Measurements from ENCODE around the gene RIMBP3C. TPM values are rescaled to one million over a fixed set of nuclear protein-coding genes. Genes with fewer than 3 reads are reported as not detected.
"Not testable (repeated sequence)": the region's sequence is repeated elsewhere in the genome, so short reads cannot be mapped to it uniquely, and the experiment has no call there.

The RIMBP3C gene
- total RNA-seq, 4 donors from 2014 or later = under 0.01 to 0.59 (median 0.25) TPM

- WGBS, 2 donors = 91 to 94% methylated on average over 8 of the region's 8 CpGs
- H3K9me3 ChIP-seq = no peaks in the 10 kb centered on the region
- no peak for TF ChIP-seq POLR2A (IDR thresholded peaks at IDR 0.05)
- no peaks in the 10 kb centered on the region for H3K27me3 ChIP-seq
- H3K4me1 ChIP-seq = peaks cover 0 to 8% (median 5%) of the 10 kb centered on the region in 4 donors
- H3K27ac ChIP-seq = no peak overlapping the region
- DNase-seq (ENCODE audit: low spot score in 2 of 2) = no peak
- H3K4me3 ChIP-seq = no peak overlapping the region
- no peaks in the 10 kb centered on the region for H3K36me3 ChIP-seq
Measured at GRCh38 chr22:21563912-21564311, 12.7 kb upstream of the RIMBP3C start.

DNA sequence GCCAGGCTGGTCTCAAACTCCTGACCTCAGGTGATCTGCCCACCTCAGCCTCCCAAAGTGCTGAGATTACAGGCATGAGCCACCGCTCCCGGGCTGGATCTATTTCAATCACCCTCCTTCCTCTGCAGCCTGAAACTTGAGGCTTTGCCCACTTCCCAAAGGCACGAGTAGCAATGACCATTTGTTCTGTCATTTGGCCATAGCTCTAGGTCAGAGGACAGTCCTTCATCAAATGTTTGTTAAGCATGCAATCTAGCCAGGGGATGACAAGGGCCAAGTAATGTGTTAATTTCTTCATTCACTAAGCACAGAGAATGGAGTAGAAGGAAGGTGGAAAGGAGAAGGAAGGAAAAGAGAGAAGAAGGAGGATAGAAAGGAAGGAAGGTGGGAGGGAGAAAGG, 9.4 kb upstream of the RIMBP3C start:
- WGBS, 2 donors = 0 to 10% methylated on average over 1 of the region's 3 CpGs

DNA sequence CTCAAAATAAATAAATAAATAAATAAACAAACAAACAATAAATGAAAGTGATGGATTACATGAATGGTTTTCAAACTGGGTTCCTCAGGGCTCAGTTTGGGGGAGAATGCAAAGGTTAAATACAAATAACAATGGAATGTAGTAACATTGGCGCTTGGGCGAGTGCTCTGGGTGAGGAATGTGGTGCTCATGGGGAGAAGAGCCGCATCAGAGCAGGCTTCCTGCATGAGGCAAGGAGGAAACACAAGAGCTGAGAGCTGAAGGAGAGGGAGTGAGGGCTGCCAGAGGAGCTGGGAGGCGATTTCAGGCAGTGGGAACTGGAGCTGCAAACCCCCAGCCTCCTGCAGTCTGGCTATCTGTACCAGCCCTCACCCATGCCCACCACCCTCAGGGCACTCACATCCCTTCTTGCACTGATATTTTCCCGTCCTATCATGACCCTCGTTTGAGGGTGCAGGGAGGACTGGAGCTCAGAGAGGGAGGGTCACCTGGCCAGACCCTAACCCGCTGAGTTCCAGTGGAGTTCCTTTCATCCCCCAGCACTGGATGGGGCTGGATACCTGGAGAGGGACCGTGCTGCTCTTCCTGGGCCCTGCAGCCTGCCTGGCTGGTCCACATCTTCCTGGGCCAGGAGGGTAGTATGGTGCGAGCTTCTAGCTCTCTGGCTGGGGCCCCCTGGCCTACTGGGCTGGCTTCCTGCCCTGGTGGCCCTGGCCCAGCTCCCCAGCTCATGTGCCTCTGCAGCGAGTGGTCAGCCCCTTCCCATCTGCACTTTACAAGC, 8.3 kb upstream of the RIMBP3C start:
- not testable (repeated sequence) for H3K27me3 ChIP-seq; H3K27ac ChIP-seq; H3K4me3 ChIP-seq; H3K9me3 ChIP-seq; DNase-seq (ENCODE audit: low spot score in 2 of 2); H3K36me3 ChIP-seq; H3K4me1 ChIP-seq
- WGBS, 2 donors = 20% methylated on average over 1 of the region's 10 CpGs; no CpG with 5 or more reads in 1 of the 2 donors

More for the DNA sequence above, 9.4 kb upstream of the RIMBP3C start:
- H3K4me3 ChIP-seq; H3K36me3 ChIP-seq; DNase-seq (ENCODE audit: low spot score in 2 of 2); H3K4me1 ChIP-seq; H3K27me3 ChIP-seq; H3K9me3 ChIP-seq; H3K27ac ChIP-seq: not testable (repeated sequence)

- not testable (repeated sequence) for H3K27me3 ChIP-seq; H3K4me1 ChIP-seq; H3K9me3 ChIP-seq; DNase-seq (ENCODE audit: low spot score in 2 of 2); H3K4me3 ChIP-seq; H3K27ac ChIP-seq; H3K36me3 ChIP-seq
- no CpG with 5 or more reads among the region's 44 CpGs for WGBS, 2 donors
Measured at GRCh38 chr22:21550678-21551047, 598 bp downstream of the RIMBP3C start.

DNA sequence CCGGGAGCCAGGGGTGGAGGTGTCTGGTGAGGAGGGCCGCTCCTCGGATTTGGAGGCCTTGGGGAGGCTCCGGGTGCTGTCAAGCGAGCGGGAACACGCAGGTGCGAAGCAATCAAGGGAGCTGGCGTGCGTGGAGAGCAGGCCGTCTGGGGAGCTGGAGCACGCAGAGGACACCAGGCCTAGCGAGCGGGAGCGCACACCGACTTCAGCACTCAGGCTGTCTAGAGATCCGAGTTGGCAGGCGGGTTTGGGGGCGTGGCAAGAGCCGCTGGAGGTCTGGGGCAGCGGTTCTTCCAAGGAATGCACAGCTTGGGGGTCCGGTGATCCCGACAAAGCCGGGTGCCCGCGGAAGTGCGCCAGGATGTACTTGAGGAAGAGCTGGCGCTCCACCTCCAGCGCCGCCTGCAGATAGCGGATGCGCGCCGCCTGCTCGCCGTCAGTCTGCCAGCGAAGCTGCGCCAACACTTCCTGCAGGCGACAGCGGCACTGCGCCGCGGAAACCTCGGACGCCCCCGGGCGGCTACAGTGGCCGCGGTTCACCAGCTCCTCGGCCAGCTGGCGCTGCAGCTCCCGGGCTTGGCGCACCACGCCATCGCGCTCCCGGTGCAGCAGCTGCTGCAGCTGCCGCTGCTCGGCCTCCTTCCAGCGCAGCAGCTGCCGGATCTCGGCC, 1.1 kb downstream of the RIMBP3C start:
- not testable (repeated sequence) for H3K4me3 ChIP-seq; H3K27me3 ChIP-seq; H3K4me1 ChIP-seq; H3K36me3 ChIP-seq; H3K27ac ChIP-seq; H3K9me3 ChIP-seq; DNase-seq (ENCODE audit: low spot score in 2 of 2)
- no CpG with 5 or more reads among the region's 62 CpGs for WGBS, 2 donors

GRCh38 chr22:21549558-21549957, 1.7 kb downstream of the RIMBP3C start:
- WGBS, 2 donors = no CpG with 5 or more reads among the region's 38 CpGs
- H3K36me3 ChIP-seq; H3K9me3 ChIP-seq; H3K4me3 ChIP-seq; H3K27ac ChIP-seq; H3K4me1 ChIP-seq; DNase-seq (ENCODE audit: low spot score in 2 of 2); H3K27me3 ChIP-seq: not testable (repeated sequence)

DNA sequence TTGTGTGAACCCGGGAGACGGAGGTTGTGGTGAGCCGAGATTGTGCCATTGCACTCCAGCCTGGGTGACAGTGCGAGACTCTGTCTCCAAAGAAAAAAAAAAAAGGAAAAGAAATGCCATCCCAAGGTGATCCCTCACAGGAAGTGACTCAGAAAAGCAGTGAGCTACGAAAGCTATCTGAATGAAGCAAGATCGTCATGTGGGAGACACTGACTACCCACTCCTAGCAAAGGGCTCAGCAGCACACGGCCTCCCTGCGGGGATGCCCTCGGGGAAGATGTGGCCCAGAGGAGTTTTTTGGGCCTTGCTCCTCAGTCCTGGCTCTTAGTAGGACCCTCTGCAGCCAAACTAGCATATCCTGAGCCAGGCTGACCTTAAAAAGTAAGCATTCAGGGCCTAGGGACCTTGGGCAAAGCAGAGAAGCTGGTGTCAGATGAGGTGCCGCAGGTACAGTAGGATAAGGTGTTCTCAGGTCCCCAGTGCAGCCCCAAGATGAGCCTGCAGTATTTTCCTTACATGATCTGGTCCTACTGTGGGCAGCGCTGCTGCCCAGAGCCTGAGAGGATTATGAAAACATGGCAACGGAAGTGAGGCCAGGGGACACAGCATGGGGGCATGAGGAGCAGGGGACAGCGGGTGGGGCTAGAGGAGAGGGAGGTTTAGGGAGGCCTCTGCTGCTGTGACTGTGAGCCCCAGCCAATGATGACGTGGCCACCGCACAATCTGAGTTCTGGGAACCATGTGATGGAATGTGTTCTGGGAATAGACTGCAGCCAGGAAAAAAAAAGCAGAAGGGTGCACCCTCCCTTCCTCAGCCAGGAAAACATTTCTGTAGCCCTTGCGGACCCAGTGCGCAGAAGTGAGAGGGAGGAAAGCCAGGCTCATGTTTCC, 6.6 kb downstream of the RIMBP3C start:
- H3K4me1 ChIP-seq; H3K36me3 ChIP-seq; H3K27ac ChIP-seq; H3K4me3 ChIP-seq; DNase-seq (ENCODE audit: low spot score in 2 of 2); H3K9me3 ChIP-seq; H3K27me3 ChIP-seq: not testable (repeated sequence)
- 86 to 100% methylated on average over 2 of the region's 17 CpGs for WGBS, 2 donors

GRCh38 chr22:21539862-21540261, 11.4 kb downstream of the RIMBP3C start:
- not testable (repeated sequence) for H3K36me3 ChIP-seq; H3K4me1 ChIP-seq; DNase-seq (ENCODE audit: low spot score in 2 of 2); H3K4me3 ChIP-seq; H3K27me3 ChIP-seq; H3K27ac ChIP-seq; H3K9me3 ChIP-seq
- no CpG with 5 or more reads among the region's 7 CpGs for WGBS, 2 donors

DNA sequence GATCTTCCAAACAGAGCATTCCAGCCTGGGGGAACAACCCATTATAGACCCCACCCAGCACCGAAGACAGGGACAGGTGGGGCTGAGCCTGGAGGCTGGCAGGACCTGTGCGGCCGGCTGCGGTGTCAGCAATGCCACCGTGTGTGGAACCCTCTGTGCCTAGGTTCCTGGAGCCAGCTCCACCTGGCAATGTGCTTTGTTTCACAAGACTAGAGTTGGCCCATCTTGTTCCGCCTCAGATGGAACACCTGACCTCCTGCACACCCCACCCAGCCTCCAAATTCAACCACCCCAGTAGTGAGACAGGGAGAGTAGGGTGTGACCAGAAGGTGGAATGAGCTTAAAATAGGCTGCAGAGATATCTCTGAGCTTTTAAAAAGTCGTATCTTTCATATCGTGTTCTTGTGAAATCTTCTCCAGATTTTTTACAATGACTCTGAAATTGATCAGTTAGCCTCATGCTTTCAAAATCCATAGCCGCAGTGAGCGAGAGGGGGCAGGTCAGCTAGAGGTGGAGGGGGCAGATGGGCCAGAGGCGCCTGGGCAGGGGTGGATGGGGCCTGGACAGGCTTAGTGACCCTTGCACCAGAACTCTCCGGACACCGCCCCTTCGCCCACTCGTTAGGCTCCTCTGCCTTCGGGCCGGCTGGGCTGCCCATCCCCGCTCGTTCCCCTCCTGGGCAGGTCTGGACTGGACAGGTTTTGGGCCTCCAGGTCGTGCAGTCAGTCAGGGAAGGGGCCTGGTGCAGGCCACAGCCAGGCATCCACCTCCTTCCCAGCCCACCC, 18.2 kb downstream of the RIMBP3C start:
- H3K4me1 ChIP-seq; DNase-seq (ENCODE audit: low spot score in 2 of 2); H3K36me3 ChIP-seq; H3K27me3 ChIP-seq; H3K9me3 ChIP-seq; H3K27ac ChIP-seq; H3K4me3 ChIP-seq: not testable (repeated sequence)
- no CpG with 5 or more reads among the region's 20 CpGs for WGBS, 2 donors

GRCh38 chr22:21531525-21531924, 19.7 kb downstream of the RIMBP3C start:
- not testable (repeated sequence) for H3K27ac ChIP-seq; DNase-seq (ENCODE audit: low spot score in 2 of 2); H3K36me3 ChIP-seq; H3K27me3 ChIP-seq; H3K4me3 ChIP-seq; H3K9me3 ChIP-seq; H3K4me1 ChIP-seq
- no CpG with 5 or more reads among the region's 5 CpGs for WGBS, 2 donors

DNA sequence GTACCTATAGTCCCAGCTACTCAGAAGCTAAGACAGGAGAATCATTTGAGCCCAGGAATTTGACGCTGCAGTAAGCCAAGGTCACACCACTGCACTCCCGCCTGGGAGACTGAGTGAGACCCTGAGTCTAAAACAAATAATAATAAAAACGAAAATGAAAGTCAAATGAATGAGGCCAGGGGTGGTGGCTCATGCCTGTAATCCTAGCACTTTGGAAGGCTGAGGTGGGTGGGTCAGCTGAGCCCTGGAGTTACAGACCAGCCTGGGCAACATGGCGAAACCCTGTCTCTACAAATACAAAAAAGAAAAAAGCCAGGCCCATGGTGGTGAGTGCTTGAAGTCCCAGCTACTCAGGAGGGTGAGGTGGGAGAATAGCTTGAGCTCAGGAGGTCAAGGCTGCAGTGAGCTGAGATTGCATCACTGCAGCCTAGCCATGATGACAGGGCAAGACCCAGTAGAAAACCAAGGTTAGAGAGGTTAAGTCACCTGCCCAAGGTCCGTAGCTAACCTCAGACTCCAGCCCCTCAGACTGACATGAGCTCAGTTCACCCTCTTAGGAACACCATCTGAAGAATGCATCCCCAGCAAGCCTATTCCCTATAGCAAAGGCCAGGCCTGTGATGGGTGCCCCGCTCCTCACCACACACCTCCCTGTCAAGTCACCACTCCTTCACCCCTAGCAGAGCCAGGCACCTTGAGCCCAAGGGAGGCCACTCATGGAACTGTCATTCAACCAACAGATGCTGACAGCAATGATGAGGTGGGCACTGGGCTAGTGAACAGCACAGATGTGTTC, 24.4 kb downstream of the RIMBP3C start:
- not testable (repeated sequence) for H3K27ac ChIP-seq, H3K27me3 ChIP-seq
- no CpG with 5 or more reads among the region's 6 CpGs for WGBS, 2 donors

More for the DNA sequence above, 24.4 kb downstream of the RIMBP3C start:
- not testable (repeated sequence) for H3K36me3 ChIP-seq; DNase-seq (ENCODE audit: low spot score in 2 of 2); H3K4me3 ChIP-seq; H3K4me1 ChIP-seq; H3K9me3 ChIP-seq
